ENCODE results near the gene ZNF138. TPM values are rescaled to one million over a fixed set of nuclear protein-coding genes. Genes with fewer than 3 reads are reported as not detected.
"Not testable (repeated sequence)": the region's sequence is repeated elsewhere in the genome, so short reads cannot be mapped to it uniquely, and the experiment has no call there.

ZNF138 gene
- total RNA-seq, 2 donors from 2014 or later: 16.8 to 17.7 TPM

DNA sequence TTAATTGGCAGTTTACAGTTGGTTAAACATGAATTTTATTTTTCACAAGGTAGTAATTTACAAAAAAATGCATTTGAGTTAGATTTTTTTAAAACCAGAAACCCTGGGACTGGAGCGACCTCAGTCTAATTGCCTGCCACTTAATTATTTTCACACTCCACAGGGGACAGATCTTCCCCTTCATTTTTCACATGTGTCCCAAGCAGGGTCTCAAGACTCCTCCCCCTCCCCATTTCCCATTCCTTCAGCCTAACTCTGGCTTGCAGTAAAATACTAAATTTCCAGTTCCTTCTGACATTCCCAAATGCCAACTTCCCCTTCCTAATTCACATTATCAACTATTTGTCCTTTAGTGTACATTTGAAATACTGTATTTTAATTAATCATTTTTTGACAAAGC, 948 bp downstream of the ZNF138 start:
- Mint-ChIP-seq H3K9me3 (no peaks in the 10 kb centered on the region), H3K4me1 (ENCODE audit: low read depth) (peaks cover 32% of the 10 kb centered on the region), H3K27ac (peak overlapping the region; percentile 96), H3K4me3 (peak overlapping the region; percentile 100), H3K36me3 (ENCODE audit: insufficient read depth in 2 of 2) (peaks cover 0 to 22% of the 10 kb centered on the region in 2 donors), H3K27me3 (ENCODE audit: low read depth) (no peaks in the 10 kb centered on the region)
- DNase-seq: no peak
- no peak for ATAC-seq (replicated peaks in 1 of 2)

DNA sequence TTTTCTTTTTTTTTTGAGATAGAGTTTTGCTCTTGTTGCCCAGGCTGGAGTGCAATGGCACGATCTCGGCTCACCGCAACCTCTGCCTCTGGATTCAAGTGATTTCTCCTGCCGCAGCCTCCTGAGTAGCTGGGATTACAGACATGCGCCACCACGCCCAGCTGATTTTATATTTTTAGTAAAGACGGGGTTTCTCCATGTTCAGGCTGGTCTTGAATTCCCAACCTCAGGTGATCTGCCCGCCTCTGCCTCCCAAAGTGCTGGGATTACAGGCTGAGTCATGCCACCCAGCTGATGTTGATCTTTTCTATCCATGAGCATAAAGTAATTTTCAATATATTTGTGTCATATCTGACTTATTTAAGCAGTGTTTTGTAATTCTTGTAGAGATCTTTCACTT, 4.9 kb downstream of the ZNF138 start:
- not testable (repeated sequence) for H3K27me3 Mint-ChIP-seq (ENCODE audit: low read depth); H3K4me3 Mint-ChIP-seq; H3K9me3 Mint-ChIP-seq; H3K27ac Mint-ChIP-seq; ATAC-seq (replicated peaks in 1 of 2); DNase-seq
- Mint-ChIP-seq H3K4me1 (ENCODE audit: low read depth) (peaks cover 46% of the 10 kb centered on the region), H3K36me3 (ENCODE audit: insufficient read depth in 2 of 2) (peaks cover under 1 to 44% of the 10 kb centered on the region in 2 donors)

DNA sequence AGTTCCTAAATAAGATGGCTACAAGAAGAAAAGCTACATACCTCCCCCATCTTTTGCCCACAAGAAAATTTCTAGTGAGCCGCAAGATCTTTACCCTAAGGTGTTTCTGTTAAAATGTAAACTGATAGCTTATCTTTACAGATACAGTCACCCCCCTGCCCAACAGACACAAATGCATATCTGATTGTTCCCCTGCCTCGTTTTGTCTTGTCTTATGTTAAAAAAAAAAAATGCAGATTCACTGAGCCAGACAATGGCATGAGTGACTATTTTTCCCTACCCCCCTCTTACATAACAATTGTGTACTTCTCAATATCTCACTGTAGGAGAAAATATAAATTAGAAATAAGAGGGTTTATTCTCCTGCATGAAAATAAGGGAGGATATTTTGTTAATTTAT, 8.5 kb downstream of the ZNF138 start:
- H3K27ac Mint-ChIP-seq: no peak overlapping the region
- peaks cover 6 to 53% of the 10 kb centered on the region in 2 donors for H3K36me3 Mint-ChIP-seq (ENCODE audit: insufficient read depth in 2 of 2)
- H3K9me3 Mint-ChIP-seq: peaks cover 5 to 6% of the 10 kb centered on the region in 2 donors
- peaks cover 25% of the 10 kb centered on the region for H3K4me1 Mint-ChIP-seq (ENCODE audit: low read depth)
- DNase-seq (no peak), ATAC-seq (replicated peaks in 1 of 2) (no peak)
- no peaks in the 10 kb centered on the region for H3K27me3 Mint-ChIP-seq (ENCODE audit: low read depth)
- H3K4me3 Mint-ChIP-seq: no peak overlapping the region

DNA sequence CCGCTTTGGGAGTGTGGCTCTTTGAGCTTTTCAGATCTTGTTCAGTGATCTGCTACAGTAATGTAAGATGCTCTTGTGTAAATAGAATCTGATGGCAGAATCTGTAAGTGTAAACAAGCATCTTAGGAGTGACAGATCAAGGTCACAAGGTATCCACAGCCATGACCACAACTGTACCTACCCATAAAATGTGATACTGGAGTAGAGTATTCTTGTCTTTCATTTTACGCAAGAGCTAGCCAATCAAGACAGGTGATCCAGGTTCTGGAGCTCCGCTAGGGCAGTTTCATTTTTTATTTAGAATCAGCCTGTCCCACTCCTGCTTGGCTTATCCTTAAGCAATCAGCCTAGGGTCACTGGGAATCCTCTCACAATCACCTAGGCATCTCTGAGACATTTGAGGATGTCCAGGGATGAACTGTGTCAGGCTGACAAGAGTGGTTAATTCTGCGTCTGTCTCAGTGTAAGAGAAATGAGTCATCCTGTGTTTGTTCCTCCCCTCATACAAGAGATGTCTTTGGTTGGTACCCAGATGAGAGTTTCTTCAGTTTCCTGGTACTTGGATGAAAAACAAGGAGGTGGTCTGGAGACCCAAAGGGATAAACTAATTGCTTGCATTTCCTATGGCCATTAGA, 13.6 kb downstream of the ZNF138 start:
- peaks cover 5 to 6% of the 10 kb centered on the region in 2 donors for H3K9me3 Mint-ChIP-seq
- no peak for ATAC-seq (replicated peaks in 1 of 2)
- peaks cover 6 to 33% of the 10 kb centered on the region in 2 donors for H3K36me3 Mint-ChIP-seq (ENCODE audit: insufficient read depth in 2 of 2)
- no peaks in the 10 kb centered on the region for H3K27me3 Mint-ChIP-seq (ENCODE audit: low read depth)
- H3K4me1 Mint-ChIP-seq (ENCODE audit: low read depth): no peaks in the 10 kb centered on the region
- no peak for DNase-seq
- no peak overlapping the region for H3K27ac Mint-ChIP-seq
- no peak overlapping the region for H3K4me3 Mint-ChIP-seq

DNA sequence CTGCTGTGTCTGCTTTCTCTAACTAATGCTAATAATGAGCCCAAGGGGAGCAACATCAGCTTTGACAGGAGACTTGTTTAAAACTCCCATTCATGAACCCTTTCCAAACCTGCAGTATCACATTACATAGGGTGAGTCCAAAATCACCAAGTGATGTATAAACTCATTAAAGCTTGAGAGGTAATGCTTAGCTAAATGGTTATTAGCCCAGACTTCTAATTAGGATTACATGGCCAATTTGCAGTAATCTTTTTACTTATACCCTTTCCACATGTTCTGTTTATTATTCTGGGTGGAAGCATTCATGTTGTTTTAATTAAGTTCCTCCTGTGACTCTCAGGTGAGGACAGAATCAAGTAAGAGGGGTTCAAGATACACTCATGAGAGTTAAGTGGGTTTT, 17.5 kb downstream of the ZNF138 start:
- Mint-ChIP-seq H3K4me3 (no peak overlapping the region), H3K36me3 (ENCODE audit: insufficient read depth in 2 of 2) (peaks cover 2 to 37% of the 10 kb centered on the region in 2 donors), H3K27me3 (ENCODE audit: low read depth) (no peaks in the 10 kb centered on the region), H3K27ac (no peak overlapping the region), H3K9me3 (peaks cover 2 to 3% of the 10 kb centered on the region in 2 donors), H3K4me1 (ENCODE audit: low read depth) (no peaks in the 10 kb centered on the region)
- ATAC-seq (replicated peaks in 1 of 2): no peak
- DNase-seq: no peak

DNA sequence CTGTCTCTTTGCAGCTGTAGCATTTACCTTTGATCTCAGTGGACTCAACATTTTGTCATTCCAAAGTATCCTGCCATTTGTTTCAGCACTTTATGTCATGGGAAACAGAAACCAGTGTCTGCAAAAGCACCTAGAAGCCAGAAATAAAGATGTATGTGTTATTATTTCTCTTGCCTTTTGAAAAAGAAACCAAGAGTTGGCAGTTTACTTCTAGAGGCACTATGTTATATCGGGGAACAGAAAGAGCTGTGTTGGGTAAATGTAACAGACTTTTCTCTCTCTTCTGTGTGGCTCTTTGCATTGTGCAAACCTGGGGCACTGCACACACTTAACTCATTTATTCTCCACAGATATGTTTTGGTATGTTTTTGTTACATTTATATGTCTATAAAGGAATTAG, 36.7 kb downstream of the ZNF138 start:
- DNase-seq: no peak
- no peak overlapping the region for H3K4me3 Mint-ChIP-seq
- no peak for ATAC-seq (replicated peaks in 1 of 2)
- H3K9me3 Mint-ChIP-seq: peaks cover 7 to 12% of the 10 kb centered on the region in 2 donors
- H3K36me3 Mint-ChIP-seq (ENCODE audit: insufficient read depth in 2 of 2): peaks cover 16 to 51% of the 10 kb centered on the region in 2 donors
- H3K4me1 Mint-ChIP-seq (ENCODE audit: low read depth): no peaks in the 10 kb centered on the region
- H3K27ac Mint-ChIP-seq: no peak overlapping the region
- H3K27me3 Mint-ChIP-seq (ENCODE audit: low read depth): no peaks in the 10 kb centered on the region

DNA sequence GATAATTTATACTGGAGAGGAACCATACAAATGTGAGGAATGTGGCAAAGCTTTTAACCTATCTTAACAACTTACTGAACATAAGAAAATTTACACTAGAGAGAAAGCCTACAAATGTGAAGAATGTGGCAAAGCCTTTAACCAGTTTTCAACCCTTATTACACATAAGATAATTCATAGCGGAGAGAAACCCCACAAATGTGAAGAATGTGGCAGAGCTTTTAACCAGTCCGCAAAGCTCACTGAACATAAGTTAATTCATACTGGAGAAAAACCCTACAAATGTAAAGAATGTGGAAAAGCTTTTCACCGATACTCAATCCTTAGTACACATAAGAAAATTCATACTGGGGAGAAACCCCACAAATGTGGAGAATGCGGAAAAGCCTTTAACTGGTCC, 37.9 kb downstream of the ZNF138 start:
- ATAC-seq (replicated peaks in 1 of 2) (no peak), DNase-seq (no peak)
- Mint-ChIP-seq H3K27ac (no peak overlapping the region), H3K36me3 (ENCODE audit: insufficient read depth in 2 of 2) (peaks cover 16 to 50% of the 10 kb centered on the region in 2 donors), H3K4me1 (ENCODE audit: low read depth) (no peaks in the 10 kb centered on the region), H3K27me3 (ENCODE audit: low read depth) (no peaks in the 10 kb centered on the region), H3K4me3 (no peak overlapping the region), H3K9me3 (peaks cover 7 to 14% of the 10 kb centered on the region in 2 donors)

DNA sequence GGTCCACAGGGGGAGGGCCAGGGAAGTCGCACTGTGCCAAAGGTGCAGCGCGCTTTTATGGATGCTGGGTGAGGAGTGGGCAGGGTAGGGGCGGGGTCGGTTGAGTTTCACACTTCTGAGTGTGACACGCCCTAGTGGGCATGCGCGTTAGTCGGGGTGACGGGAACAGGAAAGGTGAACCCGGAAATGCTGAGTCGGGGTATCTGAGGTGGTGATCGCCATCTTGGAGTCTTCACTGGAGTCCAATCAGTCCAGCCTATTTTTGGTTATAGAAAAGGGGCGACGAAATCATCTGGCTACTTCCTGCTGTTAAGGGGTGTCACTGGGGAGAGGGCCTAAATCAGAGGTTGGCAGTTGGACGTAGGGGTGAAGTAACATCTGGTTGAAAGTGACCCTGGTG, 40.8 kb downstream of the ZNF138 start:
- H3K4me3 Mint-ChIP-seq: no peak overlapping the region
- peaks cover 23 to 49% of the 10 kb centered on the region in 2 donors for H3K36me3 Mint-ChIP-seq (ENCODE audit: insufficient read depth in 2 of 2)
- no peaks in the 10 kb centered on the region for H3K27me3 Mint-ChIP-seq (ENCODE audit: low read depth)
- no peaks in the 10 kb centered on the region for H3K4me1 Mint-ChIP-seq (ENCODE audit: low read depth)
- ATAC-seq (replicated peaks in 1 of 2) (no peak), DNase-seq (no peak)
- no peak overlapping the region for H3K27ac Mint-ChIP-seq
- peaks cover 22 to 25% of the 10 kb centered on the region in 2 donors for H3K9me3 Mint-ChIP-seq

DNA sequence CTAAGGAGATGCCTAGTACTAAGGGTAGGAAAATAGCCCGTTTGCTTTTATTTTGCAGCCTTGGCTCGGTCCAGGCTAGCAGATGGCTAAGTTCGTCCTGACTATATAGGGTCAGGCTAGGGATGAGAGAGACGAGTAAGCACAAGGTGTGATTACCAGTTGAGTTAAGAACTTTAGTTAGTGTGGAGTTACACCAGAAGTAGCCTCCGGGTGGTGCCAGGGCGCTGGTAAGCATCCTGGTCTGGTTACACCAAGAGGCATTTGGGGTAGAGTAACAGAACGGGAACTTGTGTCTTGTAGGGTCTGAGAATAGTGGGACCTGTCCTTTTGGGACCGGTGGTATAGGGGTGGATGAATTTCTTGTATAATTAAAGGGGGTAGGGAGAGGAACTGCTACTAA, 41.6 kb downstream of the ZNF138 start:
- H3K36me3 Mint-ChIP-seq (ENCODE audit: insufficient read depth in 2 of 2): peaks cover 22 to 46% of the 10 kb centered on the region in 2 donors
- not testable (repeated sequence) for H3K4me3 Mint-ChIP-seq, H3K27ac Mint-ChIP-seq

DNA sequence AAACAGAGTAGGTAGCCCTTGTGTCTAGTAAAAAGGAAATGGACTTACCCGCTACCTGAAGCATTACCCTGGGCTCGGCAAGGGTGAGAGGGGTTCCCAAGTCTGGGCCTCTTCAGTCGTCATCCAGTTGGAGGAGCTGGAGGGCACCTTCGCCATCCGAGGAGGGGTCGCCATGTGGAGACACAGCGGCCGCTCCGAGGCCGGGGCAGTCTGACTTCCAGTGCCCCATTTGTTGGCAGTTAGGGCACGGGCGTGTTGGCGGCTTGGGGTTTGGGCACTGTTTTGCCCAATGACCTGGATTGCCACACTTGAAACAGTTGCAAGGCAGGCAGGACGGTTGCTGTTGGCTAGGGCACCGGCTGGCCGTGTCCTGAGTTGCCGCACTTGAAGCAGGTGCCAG, 43.8 kb downstream of the ZNF138 start:
- H3K4me3 Mint-ChIP-seq; DNase-seq; H3K27ac Mint-ChIP-seq; ATAC-seq (replicated peaks in 1 of 2); H3K27me3 Mint-ChIP-seq (ENCODE audit: low read depth); H3K4me1 Mint-ChIP-seq (ENCODE audit: low read depth): not testable (repeated sequence)
- peaks cover 6 to 29% of the 10 kb centered on the region in 2 donors for H3K36me3 Mint-ChIP-seq (ENCODE audit: insufficient read depth in 2 of 2)
- H3K9me3 Mint-ChIP-seq: peaks cover 16 to 21% of the 10 kb centered on the region in 2 donors

More for the DNA sequence above, 41.6 kb downstream of the ZNF138 start:
- not testable (repeated sequence) for DNase-seq; H3K27me3 Mint-ChIP-seq (ENCODE audit: low read depth); H3K4me1 Mint-ChIP-seq (ENCODE audit: low read depth); ATAC-seq (replicated peaks in 1 of 2)
- peaks cover 22 to 25% of the 10 kb centered on the region in 2 donors for H3K9me3 Mint-ChIP-seq

DNA sequence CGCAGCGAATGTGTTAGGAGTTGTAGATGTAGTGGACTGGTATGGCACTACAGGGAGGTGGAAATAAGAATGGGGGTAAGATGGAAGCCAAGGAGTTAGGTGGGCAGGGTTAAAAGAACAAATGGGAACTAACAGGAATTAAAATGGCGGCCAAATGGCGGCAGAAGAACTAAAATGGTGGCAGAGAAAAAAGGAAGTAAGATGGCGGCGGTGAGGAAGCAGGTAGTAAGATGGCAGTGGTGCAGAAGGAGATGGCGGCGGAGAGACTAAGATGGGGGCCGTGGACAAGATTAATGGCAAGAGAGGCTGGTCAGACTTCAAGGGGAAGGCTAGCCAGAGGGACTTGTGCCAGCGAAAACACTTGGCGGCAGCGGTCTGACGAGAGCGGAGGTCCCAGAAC, 44.5 kb downstream of the ZNF138 start:
- Mint-ChIP-seq H3K36me3 (ENCODE audit: insufficient read depth in 2 of 2) (peaks cover 6 to 29% of the 10 kb centered on the region in 2 donors), H3K4me3 (no peak overlapping the region), H3K27ac (no peak overlapping the region), H3K4me1 (ENCODE audit: low read depth) (no peaks in the 10 kb centered on the region), H3K27me3 (ENCODE audit: low read depth) (no peaks in the 10 kb centered on the region), H3K9me3 (peaks cover 16 to 21% of the 10 kb centered on the region in 2 donors)
- DNase-seq (no peak), ATAC-seq (replicated peaks in 1 of 2) (no peak)

DNA sequence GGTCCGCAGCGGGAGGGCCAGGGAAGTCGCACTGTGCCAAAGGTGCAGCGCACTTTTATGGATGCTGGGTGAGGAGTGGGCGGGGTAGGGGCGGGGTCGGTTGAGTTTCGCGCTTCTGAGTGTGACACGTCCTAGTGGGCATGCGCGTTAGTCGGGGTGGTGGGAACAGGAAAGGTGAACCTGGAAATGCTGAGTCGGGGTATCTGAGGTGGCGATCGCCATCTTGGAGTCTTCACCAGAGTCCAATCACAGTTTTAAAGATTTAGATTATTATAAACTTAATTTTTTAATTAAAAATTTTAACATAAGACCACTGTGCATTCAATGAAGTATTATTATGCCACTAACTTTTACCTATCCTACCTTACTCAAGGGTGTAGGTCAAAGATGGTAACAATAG, 45.7 kb downstream of the ZNF138 start:
- ATAC-seq (replicated peaks in 1 of 2) (no peak), DNase-seq (no peak)
- no peaks in the 10 kb centered on the region for H3K27me3 Mint-ChIP-seq (ENCODE audit: low read depth)
- peaks cover 6 to 26% of the 10 kb centered on the region in 2 donors for H3K36me3 Mint-ChIP-seq (ENCODE audit: insufficient read depth in 2 of 2)
- no peak overlapping the region for H3K27ac Mint-ChIP-seq
- peaks cover 16 to 22% of the 10 kb centered on the region in 2 donors for H3K9me3 Mint-ChIP-seq
- H3K4me1 Mint-ChIP-seq (ENCODE audit: low read depth): no peaks in the 10 kb centered on the region
- no peak overlapping the region for H3K4me3 Mint-ChIP-seq

DNA sequence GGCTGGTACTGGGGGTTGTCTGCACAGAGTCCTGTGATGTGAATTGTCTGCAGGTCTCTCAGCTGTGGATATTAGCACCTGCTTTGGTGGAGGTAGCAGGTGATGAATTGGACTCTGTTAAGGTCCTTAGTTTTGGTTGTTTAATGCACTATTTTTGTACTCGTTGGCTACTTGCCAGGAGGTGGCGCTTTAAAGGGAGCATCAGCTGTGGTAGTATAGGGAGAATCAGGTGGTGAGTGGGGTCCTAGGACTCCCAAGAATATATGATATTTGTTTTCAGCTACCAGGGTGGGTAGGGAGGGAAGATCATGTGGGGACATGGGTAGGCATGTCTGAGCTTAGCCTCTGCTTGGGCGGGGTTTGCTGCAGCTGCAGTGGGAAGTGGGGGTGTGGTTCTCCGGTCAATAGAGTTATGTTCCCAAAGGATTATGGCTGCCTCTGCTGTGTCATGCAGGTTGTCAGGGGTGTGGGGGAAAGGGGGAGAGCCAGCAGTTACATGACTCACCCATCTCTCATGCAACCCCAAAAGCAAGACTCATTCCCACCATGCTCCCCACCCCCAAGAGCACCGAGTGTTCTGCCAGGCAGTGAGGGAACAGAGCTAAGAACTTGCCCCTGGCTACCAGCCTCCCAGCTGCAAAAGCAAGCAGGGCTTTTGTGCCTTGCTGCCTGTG, 55.2 kb downstream of the ZNF138 start:
- H3K27ac Mint-ChIP-seq: no peak overlapping the region
- H3K9me3 Mint-ChIP-seq: peaks cover 7 to 10% of the 10 kb centered on the region in 2 donors
- ATAC-seq (replicated peaks in 1 of 2) (no peak), DNase-seq (no peak)
- H3K4me3 Mint-ChIP-seq: no peak overlapping the region
- no peaks in the 10 kb centered on the region for H3K4me1 Mint-ChIP-seq (ENCODE audit: low read depth)
- no peaks in the 10 kb centered on the region for H3K27me3 Mint-ChIP-seq (ENCODE audit: low read depth)
- peaks cover 2 to 3% of the 10 kb centered on the region in 2 donors for H3K36me3 Mint-ChIP-seq (ENCODE audit: insufficient read depth in 2 of 2)

Measured in activated T-cell treated with anti-CD3 and anti-CD28 coated beads, Interleukin-2, amount 50 U/mL, for 72 hours (primary cell).